ENCODE measurements around the gene C19orf12. TPM values are rescaled to one million over a fixed set of nuclear protein-coding genes. Genes with fewer than 3 reads are reported as not detected.

The C19orf12 gene
- total RNA-seq, 1 experiment from 2014 or later, result 10.0 TPM

DNA sequence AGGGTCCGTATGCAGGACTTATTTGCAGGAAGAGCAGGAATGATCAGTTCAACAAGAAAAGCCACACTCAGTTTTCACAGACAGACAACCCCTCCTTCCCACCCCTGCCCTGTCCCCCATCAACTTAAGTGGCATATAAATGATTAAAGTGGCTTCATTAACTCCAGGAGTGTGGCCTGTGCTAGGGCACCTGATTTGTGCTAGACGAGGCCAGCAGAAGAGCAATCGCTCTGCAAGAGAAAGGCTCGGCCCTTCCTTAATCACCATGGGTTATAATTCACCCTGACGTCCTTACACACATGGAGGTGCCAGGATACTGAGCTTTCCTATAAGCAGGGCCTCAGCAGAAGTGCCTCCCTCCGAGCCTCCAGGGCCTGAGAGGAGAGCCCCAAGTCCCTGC lies 14.6 kb downstream of the C19orf12 start (continued):
- TF ChIP-seq TCF7L2 (IDR thresholded peaks at IDR 0.05; ENCODE audit: borderline replicate concordance, extremely low read depth, insufficient read depth, insufficient read length), result no peak

DNA sequence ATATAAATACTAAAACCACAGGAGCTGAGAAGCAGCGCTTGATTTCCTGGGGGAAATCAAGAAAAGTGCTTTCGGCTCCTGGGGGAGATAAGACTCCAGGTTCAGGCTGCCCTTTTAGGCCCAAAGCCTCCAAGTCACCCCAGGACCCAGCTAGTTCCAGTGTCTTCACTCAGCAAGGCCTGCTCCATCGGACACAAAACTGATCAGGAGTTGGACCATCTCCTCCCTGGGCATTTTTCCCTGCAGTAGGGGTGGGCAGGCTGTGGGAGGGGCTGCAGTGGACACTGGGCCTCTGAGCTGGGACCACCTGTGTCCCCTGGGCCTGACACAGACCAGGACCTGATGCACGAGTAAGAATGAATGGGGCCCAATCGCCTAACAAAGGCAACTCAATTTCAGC lies 15.2 kb downstream of the C19orf12 start:
- TF ChIP-seq TCF7L2 (IDR thresholded peaks at IDR 0.05; ENCODE audit: borderline replicate concordance, extremely low read depth, insufficient read depth, insufficient read length) (no peak), CBX3 (IDR thresholded peaks at IDR 0.05; ENCODE audit: low read depth) (no peak), ZFX (IDR thresholded peaks at IDR 0.05) (no peak), EGR1 (IDR thresholded peaks at IDR 0.05; ENCODE audit: low read depth) (no peak), CEBPB (IDR thresholded peaks at IDR 0.05; ENCODE audit: low read depth) (no peak), FOSL1 (IDR thresholded peaks at IDR 0.05; ENCODE audit: low read depth) (no peak), POLR2A (IDR thresholded peaks at IDR 0.05; ENCODE audit: borderline replicate concordance, extremely low read depth, insufficient read depth, insufficient read length) (no peak), ZNF274 (IDR thresholded peaks at IDR 0.05; ENCODE audit: low read depth, low read length) (no peak), POLR2AphosphoS5 (IDR thresholded peaks at IDR 0.05; ENCODE audit: low read depth, low read length) (no peak), JUND (IDR thresholded peaks at IDR 0.05) (no peak), SP1 (IDR thresholded peaks at IDR 0.05; ENCODE audit: low read depth) (no peak), SRF (IDR thresholded peaks at IDR 0.05; ENCODE audit: low read depth) (no peak), RAD21 (IDR thresholded peaks at IDR 0.05; ENCODE audit: low read depth) (no peak)
- TF ChIP-seq, protein P1, sequence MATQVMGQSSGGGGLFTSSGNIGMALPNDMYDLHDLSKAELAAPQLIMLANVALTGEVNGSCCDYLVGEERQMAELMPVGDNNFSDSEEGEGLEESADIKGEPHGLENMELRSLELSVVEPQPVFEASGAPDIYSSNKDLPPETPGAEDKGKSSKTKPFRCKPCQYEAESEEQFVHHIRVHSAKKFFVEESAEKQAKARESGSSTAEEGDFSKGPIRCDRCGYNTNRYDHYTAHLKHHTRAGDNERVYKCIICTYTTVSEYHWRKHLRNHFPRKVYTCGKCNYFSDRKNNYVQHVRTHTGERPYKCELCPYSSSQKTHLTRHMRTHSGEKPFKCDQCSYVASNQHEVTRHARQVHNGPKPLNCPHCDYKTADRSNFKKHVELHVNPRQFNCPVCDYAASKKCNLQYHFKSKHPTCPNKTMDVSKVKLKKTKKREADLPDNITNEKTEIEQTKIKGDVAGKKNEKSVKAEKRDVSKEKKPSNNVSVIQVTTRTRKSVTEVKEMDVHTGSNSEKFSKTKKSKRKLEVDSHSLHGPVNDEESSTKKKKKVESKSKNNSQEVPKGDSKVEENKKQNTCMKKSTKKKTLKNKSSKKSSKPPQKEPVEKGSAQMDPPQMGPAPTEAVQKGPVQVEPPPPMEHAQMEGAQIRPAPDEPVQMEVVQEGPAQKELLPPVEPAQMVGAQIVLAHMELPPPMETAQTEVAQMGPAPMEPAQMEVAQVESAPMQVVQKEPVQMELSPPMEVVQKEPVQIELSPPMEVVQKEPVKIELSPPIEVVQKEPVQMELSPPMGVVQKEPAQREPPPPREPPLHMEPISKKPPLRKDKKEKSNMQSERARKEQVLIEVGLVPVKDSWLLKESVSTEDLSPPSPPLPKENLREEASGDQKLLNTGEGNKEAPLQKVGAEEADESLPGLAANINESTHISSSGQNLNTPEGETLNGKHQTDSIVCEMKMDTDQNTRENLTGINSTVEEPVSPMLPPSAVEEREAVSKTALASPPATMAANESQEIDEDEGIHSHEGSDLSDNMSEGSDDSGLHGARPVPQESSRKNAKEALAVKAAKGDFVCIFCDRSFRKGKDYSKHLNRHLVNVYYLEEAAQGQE (IDR thresholded peaks at IDR 0.05; ENCODE audit: low read depth), result no peak
- TF ChIP-seq, protein P2, sequence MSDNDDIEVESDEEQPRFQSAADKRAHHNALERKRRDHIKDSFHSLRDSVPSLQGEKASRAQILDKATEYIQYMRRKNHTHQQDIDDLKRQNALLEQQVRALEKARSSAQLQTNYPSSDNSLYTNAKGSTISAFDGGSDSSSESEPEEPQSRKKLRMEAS (IDR thresholded peaks at IDR 0.05), result no peak
- TF ChIP-seq, protein P3, sequence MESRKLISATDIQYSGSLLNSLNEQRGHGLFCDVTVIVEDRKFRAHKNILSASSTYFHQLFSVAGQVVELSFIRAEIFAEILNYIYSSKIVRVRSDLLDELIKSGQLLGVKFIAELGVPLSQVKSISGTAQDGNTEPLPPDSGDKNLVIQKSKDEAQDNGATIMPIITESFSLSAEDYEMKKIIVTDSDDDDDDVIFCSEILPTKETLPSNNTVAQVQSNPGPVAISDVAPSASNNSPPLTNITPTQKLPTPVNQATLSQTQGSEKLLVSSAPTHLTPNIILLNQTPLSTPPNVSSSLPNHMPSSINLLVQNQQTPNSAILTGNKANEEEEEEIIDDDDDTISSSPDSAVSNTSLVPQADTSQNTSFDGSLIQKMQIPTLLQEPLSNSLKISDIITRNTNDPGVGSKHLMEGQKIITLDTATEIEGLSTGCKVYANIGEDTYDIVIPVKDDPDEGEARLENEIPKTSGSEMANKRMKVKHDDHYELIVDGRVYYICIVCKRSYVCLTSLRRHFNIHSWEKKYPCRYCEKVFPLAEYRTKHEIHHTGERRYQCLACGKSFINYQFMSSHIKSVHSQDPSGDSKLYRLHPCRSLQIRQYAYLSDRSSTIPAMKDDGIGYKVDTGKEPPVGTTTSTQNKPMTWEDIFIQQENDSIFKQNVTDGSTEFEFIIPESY (IDR thresholded peaks at IDR 0.05; ENCODE audit: extremely low read depth, insufficient replicate concordance, low read length), result no peak
- TF ChIP-seq, protein P4, sequence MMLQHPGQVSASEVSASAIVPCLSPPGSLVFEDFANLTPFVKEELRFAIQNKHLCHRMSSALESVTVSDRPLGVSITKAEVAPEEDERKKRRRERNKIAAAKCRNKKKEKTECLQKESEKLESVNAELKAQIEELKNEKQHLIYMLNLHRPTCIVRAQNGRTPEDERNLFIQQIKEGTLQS (IDR thresholded peaks at IDR 0.05), result no peak
- TF ChIP-seq, protein P5, sequence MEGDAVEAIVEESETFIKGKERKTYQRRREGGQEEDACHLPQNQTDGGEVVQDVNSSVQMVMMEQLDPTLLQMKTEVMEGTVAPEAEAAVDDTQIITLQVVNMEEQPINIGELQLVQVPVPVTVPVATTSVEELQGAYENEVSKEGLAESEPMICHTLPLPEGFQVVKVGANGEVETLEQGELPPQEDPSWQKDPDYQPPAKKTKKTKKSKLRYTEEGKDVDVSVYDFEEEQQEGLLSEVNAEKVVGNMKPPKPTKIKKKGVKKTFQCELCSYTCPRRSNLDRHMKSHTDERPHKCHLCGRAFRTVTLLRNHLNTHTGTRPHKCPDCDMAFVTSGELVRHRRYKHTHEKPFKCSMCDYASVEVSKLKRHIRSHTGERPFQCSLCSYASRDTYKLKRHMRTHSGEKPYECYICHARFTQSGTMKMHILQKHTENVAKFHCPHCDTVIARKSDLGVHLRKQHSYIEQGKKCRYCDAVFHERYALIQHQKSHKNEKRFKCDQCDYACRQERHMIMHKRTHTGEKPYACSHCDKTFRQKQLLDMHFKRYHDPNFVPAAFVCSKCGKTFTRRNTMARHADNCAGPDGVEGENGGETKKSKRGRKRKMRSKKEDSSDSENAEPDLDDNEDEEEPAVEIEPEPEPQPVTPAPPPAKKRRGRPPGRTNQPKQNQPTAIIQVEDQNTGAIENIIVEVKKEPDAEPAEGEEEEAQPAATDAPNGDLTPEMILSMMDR (IDR thresholded peaks at IDR 0.05 in 2 of 3, conservative IDR thresholded peaks at IDR 0.05 in 1 of 3; ENCODE audit: borderline replicate concordance in 1 of 3, insufficient read depth in 1 of 3, low read depth in 2 of 3, low read length in 2 of 3), result no peak
- H3K9ac ChIP-seq (ENCODE audit: low read length), result no peak overlapping the region
- ATAC-seq, result no peak
- peaks cover 0 to 6% of the 10 kb centered on the region in 2 experiments; a peak in 1 of 4 replicates for H3K4me1 ChIP-seq (ENCODE audit: control insufficient read depth in 1 of 2, insufficient read depth in 2 of 2, low read length in 2 of 2)
- DNase-seq (ENCODE audit: low read depth, low spot score), result no peak
- H3K9me2 ChIP-seq (ENCODE audit: insufficient read depth), result no peaks in the 10 kb centered on the region
- RAD21 ChIA-PET (ENCODE audit: low non-redundant PET in 1 of 2, low total read pairs in 2 of 2, uncharacterized antibody in 2 of 2, unreplicated experiment in 2 of 2), result no interaction called here
- no peak overlapping the region for H3K4me2 ChIP-seq (ENCODE audit: low read length)
- CTCF ChIA-PET, result no interaction called here
- H3K4me3 ChIP-seq (replicated peaks in 1 of 2; ENCODE audit: low read depth in 1 of 2, low read length in 2 of 2), result no peak overlapping the region
- no peak overlapping the region for H2AFZ ChIP-seq (ENCODE audit: low read depth, low read length, poor library complexity, severe bottlenecking)
- no peaks in the 10 kb centered on the region for H3K79me2 ChIP-seq (ENCODE audit: insufficient read depth, low read length)
- no peaks in the 10 kb centered on the region for H4K20me1 ChIP-seq (ENCODE audit: insufficient read depth)
- no peaks in the 10 kb centered on the region for H3K36me3 ChIP-seq (ENCODE audit: control insufficient read depth in 1 of 2, insufficient read depth in 2 of 2, low read length in 2 of 2)
- H3K9me3 ChIP-seq (ENCODE audit: control insufficient read depth in 1 of 2, insufficient read depth in 1 of 2, low read depth in 1 of 2, low read length in 2 of 2), result no peaks in the 10 kb centered on the region
- no peaks in the 10 kb centered on the region for H3K27me3 ChIP-seq (ENCODE audit: insufficient read depth, low read length)
- intact Hi-C loops (cut with micrococcal nuclease), result no loop called here
- BruUV-seq (replicated peaks), result no TSS peak
- POLR2A ChIA-PET, result no interaction called here
- H3K27ac ChIP-seq (ENCODE audit: low read depth, low read length), result no peak overlapping the region

Measured in HCT116 (cell line).